Measurements from ENCODE around the gene RFXANK.

RFXANK gene

DNA sequence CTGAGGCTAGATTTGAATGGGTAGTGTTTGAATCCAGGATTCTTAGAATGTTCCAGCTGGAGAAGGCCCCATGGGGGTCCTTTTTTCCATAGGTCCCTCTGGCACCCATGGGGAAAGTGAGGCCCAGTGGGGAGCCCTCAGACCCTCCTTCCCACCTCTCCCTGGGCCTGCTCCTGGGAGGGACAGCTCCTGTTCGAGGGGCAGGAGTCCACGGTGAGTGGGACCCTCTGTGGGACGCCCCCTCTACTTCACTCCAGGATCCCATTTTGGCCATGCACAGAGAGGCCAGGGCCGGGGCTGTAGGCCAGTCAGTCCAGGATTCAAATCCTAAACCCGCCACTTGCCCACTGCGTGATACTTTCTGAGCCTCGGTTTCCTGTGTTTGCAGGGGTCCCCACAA, 29.6 kb upstream of the RFXANK start:
- no peak for TF ChIP-seq EZH2phosphoT487 (IDR thresholded peaks at IDR 0.05; ENCODE audit: low read depth)
- TF ChIP-seq, protein P1, sequence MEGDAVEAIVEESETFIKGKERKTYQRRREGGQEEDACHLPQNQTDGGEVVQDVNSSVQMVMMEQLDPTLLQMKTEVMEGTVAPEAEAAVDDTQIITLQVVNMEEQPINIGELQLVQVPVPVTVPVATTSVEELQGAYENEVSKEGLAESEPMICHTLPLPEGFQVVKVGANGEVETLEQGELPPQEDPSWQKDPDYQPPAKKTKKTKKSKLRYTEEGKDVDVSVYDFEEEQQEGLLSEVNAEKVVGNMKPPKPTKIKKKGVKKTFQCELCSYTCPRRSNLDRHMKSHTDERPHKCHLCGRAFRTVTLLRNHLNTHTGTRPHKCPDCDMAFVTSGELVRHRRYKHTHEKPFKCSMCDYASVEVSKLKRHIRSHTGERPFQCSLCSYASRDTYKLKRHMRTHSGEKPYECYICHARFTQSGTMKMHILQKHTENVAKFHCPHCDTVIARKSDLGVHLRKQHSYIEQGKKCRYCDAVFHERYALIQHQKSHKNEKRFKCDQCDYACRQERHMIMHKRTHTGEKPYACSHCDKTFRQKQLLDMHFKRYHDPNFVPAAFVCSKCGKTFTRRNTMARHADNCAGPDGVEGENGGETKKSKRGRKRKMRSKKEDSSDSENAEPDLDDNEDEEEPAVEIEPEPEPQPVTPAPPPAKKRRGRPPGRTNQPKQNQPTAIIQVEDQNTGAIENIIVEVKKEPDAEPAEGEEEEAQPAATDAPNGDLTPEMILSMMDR (IDR thresholded peaks at IDR 0.05; ENCODE audit: low read depth, low read length): no peak

DNA sequence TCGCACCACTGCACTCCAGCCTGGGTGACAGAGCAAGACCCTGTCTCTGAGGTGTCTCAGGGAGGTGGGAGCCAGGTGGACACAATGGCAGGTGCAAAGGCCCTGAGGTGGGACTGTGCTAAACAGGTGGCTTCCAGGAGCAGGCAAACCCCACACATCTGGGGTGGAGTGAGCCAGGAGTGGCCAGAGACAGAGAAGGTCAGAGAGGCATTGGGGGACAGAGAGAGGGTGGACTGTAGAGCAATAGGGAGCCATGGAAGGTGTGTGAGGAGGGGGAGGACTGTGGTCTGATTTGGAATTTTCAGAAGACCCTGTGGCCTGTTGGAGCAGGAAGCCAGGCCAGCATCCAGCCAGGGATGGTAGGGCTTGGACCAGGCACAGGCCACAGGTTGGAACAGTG, 26.7 kb upstream of the RFXANK start:
- Histone ChIP-seq H3K9ac (ENCODE audit: low read length) (no peak overlapping the region), H3K79me2 (ENCODE audit: low read length) (peaks cover 8% of the 10 kb centered on the region; the same call in 1 of the 2 replicates), H3K9me3 (ENCODE audit: insufficient read depth, low read length) (no peaks in the 10 kb centered on the region), H3K27ac (ENCODE audit: low read length) (no peak overlapping the region), H3K36me3 (replicated peaks; ENCODE audit: low read depth, low read length) (no peaks in the 10 kb centered on the region), H3K4me1 (ENCODE audit: low read length) (peaks cover 28% of the 10 kb centered on the region), H3K4me3 (ENCODE audit: low read length) (no peak overlapping the region), H3K27me3 (ENCODE audit: low read depth, low read length) (no peaks in the 10 kb centered on the region), H4K20me1 (ENCODE audit: insufficient read depth, low read length) (peaks cover 3% of the 10 kb centered on the region; the same call in 1 of the 2 replicates), H3K4me2 (ENCODE audit: low read length) (no peak overlapping the region), H2AFZ (ENCODE audit: low read depth, low read length) (no peak overlapping the region)
- TF ChIP-seq, protein P1 (IDR thresholded peaks at IDR 0.05; ENCODE audit: low read depth, low read length): no peak
- TF ChIP-seq EZH2phosphoT487 (IDR thresholded peaks at IDR 0.05; ENCODE audit: low read depth): no peak

More for the DNA sequence above, 29.6 kb upstream of the RFXANK start:
- no peaks in the 10 kb centered on the region for H3K9me3 ChIP-seq (ENCODE audit: insufficient read depth, low read length)
- H4K20me1 ChIP-seq (ENCODE audit: insufficient read depth, low read length): peaks cover 1% of the 10 kb centered on the region; the same call in 1 of the 2 replicates
- H3K27ac ChIP-seq (ENCODE audit: low read length): no peak overlapping the region
- H3K4me3 ChIP-seq (ENCODE audit: low read length): no peak overlapping the region
- no peak overlapping the region for H3K9ac ChIP-seq (ENCODE audit: low read length)
- H2AFZ ChIP-seq (ENCODE audit: low read depth, low read length): no peak overlapping the region
- no peaks in the 10 kb centered on the region for H3K27me3 ChIP-seq (ENCODE audit: low read depth, low read length)
- peaks cover 44% of the 10 kb centered on the region for H3K4me1 ChIP-seq (ENCODE audit: low read length)
- no peak overlapping the region for H3K4me2 ChIP-seq (ENCODE audit: low read length)
- H3K36me3 ChIP-seq (replicated peaks; ENCODE audit: low read depth, low read length): peaks cover 5% of the 10 kb centered on the region
- H3K79me2 ChIP-seq (ENCODE audit: low read length): peaks cover 8% of the 10 kb centered on the region; the same call in 1 of the 2 replicates

DNA sequence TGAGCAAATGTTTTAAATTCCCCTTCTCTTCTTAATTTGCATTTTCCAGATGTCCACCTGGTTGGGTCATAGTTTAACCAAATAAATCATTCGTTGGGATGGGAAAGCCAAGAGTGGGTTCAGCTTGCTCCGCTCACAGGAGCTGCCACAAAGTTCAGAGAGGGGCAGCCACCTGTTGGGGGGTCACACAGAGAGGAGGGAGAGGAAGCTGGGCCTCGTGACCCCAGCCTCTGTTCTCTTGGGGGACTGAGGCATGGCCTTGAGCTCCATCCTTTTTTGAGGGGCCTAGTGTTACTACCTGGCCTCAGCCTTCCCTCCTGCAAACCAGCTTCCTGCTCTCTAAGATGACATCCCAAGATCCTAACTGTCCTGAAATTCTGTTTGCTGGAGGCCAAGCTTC, 24.4 kb upstream of the RFXANK start:
- no peak for TF ChIP-seq EZH2phosphoT487 (IDR thresholded peaks at IDR 0.05; ENCODE audit: low read depth)
- TF ChIP-seq, protein P1 (IDR thresholded peaks at IDR 0.05; ENCODE audit: low read depth, low read length): no peak
- H3K9ac ChIP-seq (ENCODE audit: low read length): no peak overlapping the region
- H3K36me3 ChIP-seq (replicated peaks; ENCODE audit: low read depth, low read length): no peaks in the 10 kb centered on the region
- H4K20me1 ChIP-seq (ENCODE audit: insufficient read depth, low read length): peaks cover 3% of the 10 kb centered on the region; the same call in 1 of the 2 replicates
- H3K4me3 ChIP-seq (ENCODE audit: low read length): no peak overlapping the region
- peaks cover 35% of the 10 kb centered on the region for H3K4me1 ChIP-seq (ENCODE audit: low read length)
- no peak overlapping the region for H3K4me2 ChIP-seq (ENCODE audit: low read length)
- no peak overlapping the region for H3K27ac ChIP-seq (ENCODE audit: low read length)
- H3K27me3 ChIP-seq (ENCODE audit: low read depth, low read length): no peaks in the 10 kb centered on the region
- H3K9me3 ChIP-seq (ENCODE audit: insufficient read depth, low read length): no peaks in the 10 kb centered on the region
- H2AFZ ChIP-seq (ENCODE audit: low read depth, low read length): no peak overlapping the region
- H3K79me2 ChIP-seq (ENCODE audit: low read length): no peaks in the 10 kb centered on the region; the same call in 1 of the 2 replicates

DNA sequence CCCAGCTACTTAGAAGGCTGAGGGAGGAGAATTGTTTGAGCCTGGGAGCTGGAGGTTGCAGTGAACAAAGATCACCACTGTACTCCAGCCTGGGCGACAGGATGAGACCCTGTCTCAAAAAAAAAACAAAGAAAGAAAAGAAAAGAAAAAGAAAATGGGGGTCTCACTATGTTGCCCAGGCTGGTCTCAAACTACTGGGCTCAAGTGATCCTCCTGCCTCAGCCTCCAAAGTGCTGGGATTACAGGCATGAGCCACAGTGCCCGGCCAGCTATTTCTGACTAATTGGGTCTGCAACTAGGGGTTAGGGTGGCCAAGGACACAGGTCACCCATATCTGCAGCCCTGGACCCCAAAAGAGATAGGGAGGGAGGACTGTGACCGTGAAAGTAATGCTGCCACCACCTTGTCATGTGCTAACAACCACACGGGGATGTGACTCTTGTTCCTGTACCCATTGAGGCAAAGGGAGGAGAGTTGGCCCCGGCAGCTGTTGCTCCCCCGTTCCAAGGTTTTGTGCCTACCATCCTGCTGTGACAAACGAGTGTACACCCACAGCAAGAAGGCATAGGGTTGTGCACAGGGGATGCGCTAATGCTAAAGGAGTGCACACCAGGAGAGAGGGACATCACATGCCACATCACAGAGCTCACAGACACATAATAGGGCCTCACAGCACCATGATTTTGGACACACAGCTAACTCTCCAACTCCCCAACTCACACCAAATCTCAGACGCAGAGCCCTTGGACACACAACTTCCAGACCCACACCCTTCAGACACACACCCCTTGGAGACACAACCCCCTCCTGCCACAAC, 22.6 kb upstream of the RFXANK start:
- H3K9ac ChIP-seq (ENCODE audit: low read length): peak overlapping the region; percentile 79
- H3K4me3 ChIP-seq (ENCODE audit: low read length): peak overlapping the region; percentile 86
- H3K4me2 ChIP-seq (ENCODE audit: low read length): peak overlapping the region; percentile 82
- no peaks in the 10 kb centered on the region; the same call in 1 of the 2 replicates for H3K79me2 ChIP-seq (ENCODE audit: low read length)
- TF ChIP-seq, protein P1 (IDR thresholded peaks at IDR 0.05; ENCODE audit: low read depth, low read length): no peak
- no peak for TF ChIP-seq EZH2phosphoT487 (IDR thresholded peaks at IDR 0.05; ENCODE audit: low read depth)
- H3K27ac ChIP-seq (ENCODE audit: low read length): no peak overlapping the region
- peaks cover 45% of the 10 kb centered on the region for H3K4me1 ChIP-seq (ENCODE audit: low read length)
- no peak overlapping the region for H2AFZ ChIP-seq (ENCODE audit: low read depth, low read length)
- no peaks in the 10 kb centered on the region for H3K27me3 ChIP-seq (ENCODE audit: low read depth, low read length)
- no peaks in the 10 kb centered on the region for H3K9me3 ChIP-seq (ENCODE audit: insufficient read depth, low read length)
- peaks cover 3% of the 10 kb centered on the region; the same call in 1 of the 2 replicates for H4K20me1 ChIP-seq (ENCODE audit: insufficient read depth, low read length)
- H3K36me3 ChIP-seq (replicated peaks; ENCODE audit: low read depth, low read length): no peaks in the 10 kb centered on the region

Measured in OCI-LY3 (cell line).